ENCODE results near the gene AUTS2.

DNA sequence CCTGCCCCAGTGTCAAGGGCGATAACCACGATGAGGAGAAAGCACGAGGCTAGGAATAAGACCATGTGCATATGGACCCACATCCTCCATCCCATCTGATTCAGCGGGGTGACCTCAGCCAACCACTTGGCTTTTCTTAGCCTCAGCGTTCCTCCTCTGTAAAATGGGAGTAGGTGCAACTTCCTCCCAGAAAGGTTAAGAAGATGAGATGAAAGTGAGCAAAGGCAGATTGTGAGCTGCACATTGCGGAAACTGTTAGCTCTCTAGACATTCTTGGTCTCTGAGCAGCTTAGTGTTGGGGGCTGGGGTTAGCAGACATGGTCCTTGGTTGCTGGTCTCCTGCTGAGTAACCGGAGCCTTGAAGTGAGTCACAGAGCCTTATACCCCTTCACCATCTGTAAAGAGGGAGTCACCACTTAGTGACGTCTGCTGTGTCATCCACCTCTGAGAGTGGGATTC, 1036.4 kb downstream of the AUTS2 start:
- TF ChIP-seq, protein P1, sequence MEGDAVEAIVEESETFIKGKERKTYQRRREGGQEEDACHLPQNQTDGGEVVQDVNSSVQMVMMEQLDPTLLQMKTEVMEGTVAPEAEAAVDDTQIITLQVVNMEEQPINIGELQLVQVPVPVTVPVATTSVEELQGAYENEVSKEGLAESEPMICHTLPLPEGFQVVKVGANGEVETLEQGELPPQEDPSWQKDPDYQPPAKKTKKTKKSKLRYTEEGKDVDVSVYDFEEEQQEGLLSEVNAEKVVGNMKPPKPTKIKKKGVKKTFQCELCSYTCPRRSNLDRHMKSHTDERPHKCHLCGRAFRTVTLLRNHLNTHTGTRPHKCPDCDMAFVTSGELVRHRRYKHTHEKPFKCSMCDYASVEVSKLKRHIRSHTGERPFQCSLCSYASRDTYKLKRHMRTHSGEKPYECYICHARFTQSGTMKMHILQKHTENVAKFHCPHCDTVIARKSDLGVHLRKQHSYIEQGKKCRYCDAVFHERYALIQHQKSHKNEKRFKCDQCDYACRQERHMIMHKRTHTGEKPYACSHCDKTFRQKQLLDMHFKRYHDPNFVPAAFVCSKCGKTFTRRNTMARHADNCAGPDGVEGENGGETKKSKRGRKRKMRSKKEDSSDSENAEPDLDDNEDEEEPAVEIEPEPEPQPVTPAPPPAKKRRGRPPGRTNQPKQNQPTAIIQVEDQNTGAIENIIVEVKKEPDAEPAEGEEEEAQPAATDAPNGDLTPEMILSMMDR (IDR thresholded peaks at IDR 0.05): no peak
- no peak for TF ChIP-seq POLR2A (IDR thresholded peaks at IDR 0.05)
